Fibroblast of mammary gland (primary cell): Measurements from ENCODE around the gene C17orf67.
A peak's percentile ranks its signal among the peaks of the same experiment; 100 is the strongest.

Experiments used
- DNase-seq: peaks from one replicate; pipeline ENCODE4 v3.0.0-alpha.2; 2010; ENCODE audit warnings: low read depth
- H3K4me3 ChIP-seq: 2 replicates; pipeline ENCODE4 v1.5.1; 2011; ENCODE audit warnings: low read depth, mild to moderate bottlenecking, low read length, moderate library complexity; ENCODE audit not compliant: control insufficient read depth
- TF ChIP-seq, protein P1 (sequence below): conservative IDR thresholded peaks from 2 replicates; pipeline ENCODE4 v1.5.1; 2011; ENCODE audit warnings: low read depth, low read length, inconsistent platforms; ENCODE audit not compliant: control insufficient read depth, insufficient read depth

C17orf67 gene

DNA sequence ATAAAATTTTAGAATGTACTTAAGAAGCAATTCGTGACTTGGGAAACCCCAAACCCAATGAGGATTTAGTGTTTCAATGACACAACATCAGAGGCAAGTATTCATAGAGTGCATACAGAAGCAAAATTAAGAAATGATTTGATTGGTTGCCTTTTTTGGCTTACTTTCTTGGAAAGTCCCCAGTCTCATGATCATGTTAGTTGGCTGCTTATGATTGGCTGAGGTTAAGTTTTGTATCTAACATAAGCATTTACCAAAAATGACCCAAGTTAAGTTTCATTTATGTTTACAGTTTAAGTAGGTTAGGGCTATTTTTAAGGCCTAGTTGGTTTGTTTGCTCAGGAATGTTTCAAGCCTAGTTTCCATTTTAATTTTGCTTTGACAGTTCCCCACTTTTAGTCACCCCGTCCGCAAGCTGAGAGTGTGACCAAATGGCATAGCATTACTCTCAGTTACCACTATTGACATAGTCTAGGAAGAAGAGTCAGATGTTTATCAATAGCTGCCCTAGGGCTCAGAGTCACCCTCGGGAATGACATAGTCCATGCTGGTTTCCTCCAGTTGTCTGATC is 36.4 kb upstream of the C17orf67 start:
- no peak overlapping the region for H3K4me3 ChIP-seq
- TF ChIP-seq, protein P1, sequence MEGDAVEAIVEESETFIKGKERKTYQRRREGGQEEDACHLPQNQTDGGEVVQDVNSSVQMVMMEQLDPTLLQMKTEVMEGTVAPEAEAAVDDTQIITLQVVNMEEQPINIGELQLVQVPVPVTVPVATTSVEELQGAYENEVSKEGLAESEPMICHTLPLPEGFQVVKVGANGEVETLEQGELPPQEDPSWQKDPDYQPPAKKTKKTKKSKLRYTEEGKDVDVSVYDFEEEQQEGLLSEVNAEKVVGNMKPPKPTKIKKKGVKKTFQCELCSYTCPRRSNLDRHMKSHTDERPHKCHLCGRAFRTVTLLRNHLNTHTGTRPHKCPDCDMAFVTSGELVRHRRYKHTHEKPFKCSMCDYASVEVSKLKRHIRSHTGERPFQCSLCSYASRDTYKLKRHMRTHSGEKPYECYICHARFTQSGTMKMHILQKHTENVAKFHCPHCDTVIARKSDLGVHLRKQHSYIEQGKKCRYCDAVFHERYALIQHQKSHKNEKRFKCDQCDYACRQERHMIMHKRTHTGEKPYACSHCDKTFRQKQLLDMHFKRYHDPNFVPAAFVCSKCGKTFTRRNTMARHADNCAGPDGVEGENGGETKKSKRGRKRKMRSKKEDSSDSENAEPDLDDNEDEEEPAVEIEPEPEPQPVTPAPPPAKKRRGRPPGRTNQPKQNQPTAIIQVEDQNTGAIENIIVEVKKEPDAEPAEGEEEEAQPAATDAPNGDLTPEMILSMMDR = no peak
- DNase-seq = peak; percentile 8

DNA sequence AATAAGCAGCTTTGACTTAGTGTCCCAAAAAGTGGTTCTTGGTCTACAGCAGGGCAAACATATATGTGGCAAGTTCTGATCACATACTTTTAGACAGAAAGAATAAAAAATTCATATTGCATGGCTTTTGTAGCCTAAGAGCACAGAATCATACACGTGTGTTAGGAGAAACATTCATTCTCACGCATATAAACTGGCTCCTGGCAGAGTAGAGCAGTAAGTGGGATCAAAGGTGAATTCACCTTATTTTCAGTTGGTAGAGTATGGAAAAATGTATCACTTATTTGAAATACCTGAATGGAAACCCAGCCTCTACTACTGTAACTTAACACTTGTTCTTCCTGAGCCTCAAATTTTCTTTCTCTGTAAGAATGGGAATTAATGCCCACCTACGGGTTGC is 35.0 kb upstream of the C17orf67 start:
- TF ChIP-seq, protein P1 = no peak
- no peak overlapping the region for H3K4me3 ChIP-seq
- no peak for DNase-seq

DNA sequence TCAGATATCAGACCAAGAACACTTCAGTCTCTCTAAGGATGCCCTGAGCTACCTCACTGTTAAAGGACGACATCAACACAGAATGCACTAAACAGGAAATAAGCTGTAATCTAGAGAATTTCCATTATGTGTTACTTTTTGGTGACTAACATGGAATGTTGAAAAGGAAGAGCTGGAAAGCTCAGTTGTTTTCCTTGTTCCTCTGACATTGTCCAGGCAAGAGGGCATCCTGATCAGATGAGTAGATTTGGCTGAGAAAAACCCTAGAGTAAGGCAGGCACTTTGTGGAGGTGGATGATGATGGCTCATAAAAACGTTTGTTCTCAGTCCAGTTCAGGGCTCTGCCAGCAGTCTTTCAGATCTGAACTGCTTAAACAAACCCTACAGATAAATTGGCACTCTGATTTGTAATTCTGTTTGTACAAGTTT is 34.2 kb upstream of the C17orf67 start:
- DNase-seq = peak; percentile 70
- TF ChIP-seq, protein P1 = no peak
- H3K4me3 ChIP-seq = no peak overlapping the region

DNA sequence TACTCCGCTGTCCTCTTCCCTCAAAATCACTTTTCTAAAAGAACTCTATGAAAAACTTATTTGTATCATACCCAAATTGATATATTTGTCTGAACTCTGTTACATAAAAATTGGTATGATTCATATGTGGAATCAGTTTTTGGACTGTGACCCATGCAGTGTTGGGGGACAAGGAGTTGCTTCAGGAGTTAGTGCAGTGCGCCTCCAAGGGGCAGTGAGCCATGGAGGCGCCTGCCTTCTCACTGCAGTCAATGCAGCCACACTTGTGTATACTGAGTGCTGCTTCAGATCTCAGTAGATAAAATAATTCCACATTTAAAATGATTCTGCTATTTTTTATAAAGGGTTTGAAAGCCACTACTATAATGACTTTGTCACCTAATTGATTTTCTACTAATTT is 32.8 kb upstream of the C17orf67 start:
- peak; percentile 10 for DNase-seq
- H3K4me3 ChIP-seq = no peak overlapping the region
- TF ChIP-seq, protein P1 = peak; percentile 1

DNA sequence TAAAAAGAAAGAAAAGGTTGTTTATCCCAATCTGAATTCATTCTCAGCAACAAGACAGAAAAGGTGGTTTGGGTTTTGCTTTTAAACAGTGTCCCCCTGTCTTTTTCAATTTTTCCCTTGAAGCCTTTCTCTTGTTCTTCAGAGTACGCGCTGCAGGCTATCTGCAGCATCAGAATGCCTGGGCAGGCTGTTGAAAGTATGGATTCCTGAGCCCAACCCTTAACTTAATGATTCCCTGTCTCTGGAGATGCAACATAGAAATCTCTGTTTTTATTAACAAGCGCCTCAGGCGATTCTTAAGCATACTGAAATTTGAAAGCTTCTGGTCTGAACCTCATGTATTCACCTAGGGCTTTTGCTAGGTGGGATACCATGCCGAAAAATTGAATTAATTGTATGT is 32.4 kb upstream of the C17orf67 start:
- TF ChIP-seq, protein P1 = no peak

DNA sequence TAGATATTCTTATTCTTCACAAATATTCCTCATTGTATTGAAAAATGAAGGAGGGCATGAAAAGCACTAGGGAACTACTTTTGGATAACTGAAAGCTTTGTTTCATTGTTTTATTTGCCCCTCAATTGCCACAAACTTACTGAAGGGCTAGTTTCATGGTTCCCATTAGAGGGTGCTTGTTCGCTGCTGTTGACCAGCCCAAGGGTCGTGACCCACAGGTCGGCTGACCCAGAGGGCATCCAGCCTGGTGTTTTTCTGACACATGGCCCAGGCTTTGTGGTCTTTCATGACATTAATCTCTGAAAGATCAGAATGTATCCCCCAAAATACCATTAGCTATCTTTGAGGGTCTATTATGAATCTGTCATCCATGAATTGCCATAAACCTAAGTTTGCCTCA is 30.3 kb upstream of the C17orf67 start:
- DNase-seq = no peak
- TF ChIP-seq, protein P1 = no peak
- H3K4me3 ChIP-seq = no peak overlapping the region

More for the DNA sequence above, 32.4 kb upstream of the C17orf67 start:
- DNase-seq = no peak
- H3K4me3 ChIP-seq = no peak overlapping the region

DNA sequence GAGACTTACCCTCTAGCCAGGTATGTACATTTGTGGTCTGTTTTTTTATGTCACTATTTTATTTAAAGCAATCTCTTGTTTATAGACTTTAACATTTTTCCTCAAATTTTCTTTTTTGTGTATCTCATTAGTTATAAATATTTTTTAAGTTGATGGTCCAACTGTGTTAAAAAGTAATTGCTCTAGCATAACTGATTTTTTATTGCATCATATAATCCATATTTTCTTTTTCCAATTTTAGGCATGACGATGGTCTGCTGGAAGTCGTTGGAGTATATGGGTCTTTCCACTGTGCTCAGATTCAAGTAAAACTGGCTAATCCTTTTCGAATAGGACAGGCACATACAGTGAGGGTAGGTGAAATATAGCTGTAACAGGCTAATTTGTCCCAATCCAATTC is 28.2 kb upstream of the C17orf67 start:
- no peak for DNase-seq
- TF ChIP-seq, protein P1 = no peak
- H3K4me3 ChIP-seq = no peak overlapping the region
